ENCODE measurements around the gene LTBP2. TPM values are rescaled to one million over a fixed set of nuclear protein-coding genes. Genes with fewer than 3 reads are reported as not detected.

The LTBP2 gene
- total RNA-seq, 1 experiment from 2014 or later, result 17.4 TPM

GRCh38 chr14:74535756-74536325 lies 76.2 kb downstream of the LTBP2 start:
- Histone ChIP-seq H3K9me2 (replicated peaks; ENCODE audit: low read length) (no peaks in the 10 kb centered on the region), H3K36me3 (ENCODE audit: low read depth, low read length) (no peaks in the 10 kb centered on the region), H3K79me2 (ENCODE audit: low read length) (no peaks in the 10 kb centered on the region), H3K27ac (ENCODE audit: low read length) (no peak overlapping the region), H3K4me1 (ENCODE audit: insufficient read depth, low read length) (peaks cover 8% of the 10 kb centered on the region), H3K9me3 (ENCODE audit: low read length) (no peaks in the 10 kb centered on the region), H3K9ac (ENCODE audit: low read length) (no peak overlapping the region), H3K27me3 (ENCODE audit: low read length) (no peaks in the 10 kb centered on the region), H3K4me3 (ENCODE audit: low read length) (no peak overlapping the region), H3K4me2 (ENCODE audit: low read length) (no peak overlapping the region), H2AFZ (ENCODE audit: low read length) (no peak overlapping the region), H4K20me1 (ENCODE audit: low read length) (no peaks in the 10 kb centered on the region), H3F3A (ENCODE audit: low read length, unreplicated experiment) (no peaks in the 10 kb centered on the region)
- CTCF ChIA-PET, result no interaction called here
- TF ChIP-seq CTCF (conservative IDR thresholded peaks at IDR 0.05; ENCODE audit: low read depth, low read length), result no peak
- TF ChIP-seq EZH2phosphoT487 (IDR thresholded peaks at IDR 0.05; ENCODE audit: borderline replicate concordance, low read length), result no peak
- TF ChIP-seq EZH2 (IDR thresholded peaks at IDR 0.05; ENCODE audit: low read length, unreplicated experiment), result no peak
- DNase-seq (no peak), ATAC-seq (no peak)
- no TSS peak for BruUV-seq (replicated peaks)
- intact Hi-C loops (cut with micrococcal nuclease), result no loop called here
- POLR2A ChIA-PET (ENCODE audit: unreplicated experiment), result no interaction called here

GRCh38 chr14:74533576-74533975 lies 78.5 kb downstream of the LTBP2 start:
- Histone ChIP-seq H3K79me2 (ENCODE audit: low read length) (no peaks in the 10 kb centered on the region), H3K27me3 (ENCODE audit: low read length) (no peaks in the 10 kb centered on the region), H3K4me1 (ENCODE audit: insufficient read depth, low read length) (peaks cover 8% of the 10 kb centered on the region), H2AFZ (ENCODE audit: low read length) (no peak overlapping the region), H4K20me1 (ENCODE audit: low read length) (no peaks in the 10 kb centered on the region), H3K4me2 (ENCODE audit: low read length) (no peak overlapping the region), H3F3A (ENCODE audit: low read length, unreplicated experiment) (no peaks in the 10 kb centered on the region), H3K9me3 (ENCODE audit: low read length) (no peaks in the 10 kb centered on the region), H3K4me3 (ENCODE audit: low read length) (no peak overlapping the region), H3K9ac (ENCODE audit: low read length) (no peak overlapping the region), H3K9me2 (replicated peaks; ENCODE audit: low read length) (no peaks in the 10 kb centered on the region), H3K36me3 (ENCODE audit: low read depth, low read length) (no peaks in the 10 kb centered on the region), H3K27ac (ENCODE audit: low read length) (no peak overlapping the region)
- ChIA-PET CTCF (no interaction called here), POLR2A (ENCODE audit: unreplicated experiment) (no interaction called here)
- no peak for DNase-seq
- intact Hi-C loops (cut with micrococcal nuclease), result no loop called here
- no TSS peak for BruUV-seq (replicated peaks)
- no peak for ATAC-seq
- no peak for TF ChIP-seq EZH2phosphoT487 (IDR thresholded peaks at IDR 0.05; ENCODE audit: borderline replicate concordance, low read length)
- TF ChIP-seq CTCF (conservative IDR thresholded peaks at IDR 0.05; ENCODE audit: low read depth, low read length), result no peak
- TF ChIP-seq EZH2 (IDR thresholded peaks at IDR 0.05; ENCODE audit: low read length, unreplicated experiment), result no peak

- Histone ChIP-seq H3K36me3 (ENCODE audit: low read depth, low read length) (no peaks in the 10 kb centered on the region), H3K4me3 (ENCODE audit: low read length) (no peak overlapping the region), H3F3A (ENCODE audit: low read length, unreplicated experiment) (no peaks in the 10 kb centered on the region), H3K4me1 (ENCODE audit: insufficient read depth, low read length) (peaks cover 8% of the 10 kb centered on the region), H3K27ac (ENCODE audit: low read length) (no peak overlapping the region), H3K27me3 (ENCODE audit: low read length) (no peaks in the 10 kb centered on the region), H3K4me2 (ENCODE audit: low read length) (no peak overlapping the region), H3K9me3 (ENCODE audit: low read length) (no peaks in the 10 kb centered on the region), H3K9ac (ENCODE audit: low read length) (no peak overlapping the region), H3K9me2 (replicated peaks; ENCODE audit: low read length) (no peaks in the 10 kb centered on the region), H4K20me1 (ENCODE audit: low read length) (no peaks in the 10 kb centered on the region), H2AFZ (ENCODE audit: low read length) (no peak overlapping the region), H3K79me2 (ENCODE audit: low read length) (no peaks in the 10 kb centered on the region)
- ChIA-PET CTCF (interaction anchor here (1.1 kb wide), 1 partner anchor 272 kb away, joined by 5 read pairs; no protein-coding TSS in a partner anchor), POLR2A (ENCODE audit: unreplicated experiment) (no interaction called here)
- TF ChIP-seq EZH2phosphoT487 (IDR thresholded peaks at IDR 0.05; ENCODE audit: borderline replicate concordance, low read length) (no peak), EZH2 (IDR thresholded peaks at IDR 0.05; ENCODE audit: low read length, unreplicated experiment) (no peak), CTCF (conservative IDR thresholded peaks at IDR 0.05; ENCODE audit: low read depth, low read length) (no peak)
- DNase-seq, result no peak
- intact Hi-C loops (cut with micrococcal nuclease), result no loop called here
- no peak for ATAC-seq
- no TSS peak for BruUV-seq (replicated peaks)
These were observed 79.8 kb downstream of the LTBP2 start for GRCh38 chr14:74532246-74532645.
